Activated CD4-positive, CD25-positive, alpha-beta regulatory T cell treated with anti-CD3 and anti-CD28 coated beads, Interleukin-2, amount 50 U/mL, for 24 hours (primary cell): ENCODE measurements around the gene CLTA.

Source experiments
- ATAC-seq, 2 donors: fragments of 150-1000 bp; cut with Tn5 transposase; one replicate each; pipeline ENCODE4 v1.10.0; 2021; ENCODE audit warnings: mild to moderate bottlenecking in 1 of 2, moderate library complexity in 1 of 2

The CLTA gene

GRCh38 chr9:36190388-36191289 is at the start of gene CLTA:
CLTA (plus strand) TSS chr9:36190921; CDS start chr9:36191057, 136 bp downstream.
- peak; percentile 99 to 100 for ATAC-seq

GRCh38 chr9:36141288-36141687 is 49.4 kb upstream of the CLTA start:
- ATAC-seq: no peak

GRCh38 chr9:36141761-36142160 is 49.0 kb upstream of the CLTA start:
- no peak for ATAC-seq

- peak; percentile 9 to 30 for ATAC-seq
Measured at GRCh38 chr9:36142510-36143244, 48.0 kb upstream of the CLTA start.

- no peak for ATAC-seq
Measured at GRCh38 chr9:36143245-36143641, 47.5 kb upstream of the CLTA start.

GRCh38 chr9:36144309-36145232 is 46.1 kb upstream of the CLTA start:
- peak; percentile 39 to 46 for ATAC-seq

- no peak for ATAC-seq
Measured at GRCh38 chr9:36145970-36146369, 44.8 kb upstream of the CLTA start.

- no peak for ATAC-seq
Measured at GRCh38 chr9:36146651-36147050, 44.1 kb upstream of the CLTA start.

GRCh38 chr9:36147441-36148175 is 43.1 kb upstream of the CLTA start:
- ATAC-seq: no peak

GRCh38 chr9:36148311-36149051 is 42.2 kb upstream of the CLTA start:
- ATAC-seq: peak in 1 of 2 donors; percentile 22

- no peak for ATAC-seq
Measured at GRCh38 chr9:36149197-36149596, 41.5 kb upstream of the CLTA start.

- ATAC-seq: no peak
Measured at GRCh38 chr9:36150574-36151315, 40.0 kb upstream of the CLTA start.

- ATAC-seq: peak; percentile 97 to 98
Measured at GRCh38 chr9:36151316-36152210, 39.2 kb upstream of the CLTA start.

GRCh38 chr9:36152741-36153438 is 37.8 kb upstream of the CLTA start:
- ATAC-seq: no peak

- ATAC-seq: no peak
Measured at GRCh38 chr9:36153746-36154145, 37.0 kb upstream of the CLTA start.

- ATAC-seq: no peak
Measured at GRCh38 chr9:36154331-36154952, 36.3 kb upstream of the CLTA start.

GRCh38 chr9:36156116-36156515 is 34.6 kb upstream of the CLTA start:
- ATAC-seq: no peak

GRCh38 chr9:36158122-36158521 is 32.6 kb upstream of the CLTA start:
- no peak for ATAC-seq
